ENCODE results near the gene AFF2.

Gene AFF2

DNA sequence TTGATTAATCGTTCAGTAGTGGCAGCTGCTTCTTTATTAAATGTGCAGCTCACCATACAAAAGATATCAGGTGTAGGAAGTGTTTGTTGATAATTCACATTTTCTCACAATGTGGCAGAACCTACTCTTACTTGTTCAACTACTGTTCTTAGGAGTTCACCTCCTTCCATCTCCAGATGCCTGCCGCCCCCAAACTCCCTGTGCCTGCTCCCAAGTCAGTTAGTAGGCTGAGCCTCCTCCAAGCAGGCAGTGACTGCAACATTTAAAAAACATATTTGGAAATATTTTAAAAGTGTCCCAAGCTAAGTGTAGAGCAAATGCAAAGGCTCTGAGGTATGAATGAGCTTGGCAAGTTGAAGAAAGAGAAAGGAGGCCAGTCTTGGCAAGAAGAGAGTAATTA is 100.2 kb downstream of the AFF2 start:
- TF ChIP-seq, protein P1, sequence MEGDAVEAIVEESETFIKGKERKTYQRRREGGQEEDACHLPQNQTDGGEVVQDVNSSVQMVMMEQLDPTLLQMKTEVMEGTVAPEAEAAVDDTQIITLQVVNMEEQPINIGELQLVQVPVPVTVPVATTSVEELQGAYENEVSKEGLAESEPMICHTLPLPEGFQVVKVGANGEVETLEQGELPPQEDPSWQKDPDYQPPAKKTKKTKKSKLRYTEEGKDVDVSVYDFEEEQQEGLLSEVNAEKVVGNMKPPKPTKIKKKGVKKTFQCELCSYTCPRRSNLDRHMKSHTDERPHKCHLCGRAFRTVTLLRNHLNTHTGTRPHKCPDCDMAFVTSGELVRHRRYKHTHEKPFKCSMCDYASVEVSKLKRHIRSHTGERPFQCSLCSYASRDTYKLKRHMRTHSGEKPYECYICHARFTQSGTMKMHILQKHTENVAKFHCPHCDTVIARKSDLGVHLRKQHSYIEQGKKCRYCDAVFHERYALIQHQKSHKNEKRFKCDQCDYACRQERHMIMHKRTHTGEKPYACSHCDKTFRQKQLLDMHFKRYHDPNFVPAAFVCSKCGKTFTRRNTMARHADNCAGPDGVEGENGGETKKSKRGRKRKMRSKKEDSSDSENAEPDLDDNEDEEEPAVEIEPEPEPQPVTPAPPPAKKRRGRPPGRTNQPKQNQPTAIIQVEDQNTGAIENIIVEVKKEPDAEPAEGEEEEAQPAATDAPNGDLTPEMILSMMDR (conservative IDR thresholded peaks at IDR 0.05): no peak
- H3K27ac ChIP-seq: no peak overlapping the region

DNA sequence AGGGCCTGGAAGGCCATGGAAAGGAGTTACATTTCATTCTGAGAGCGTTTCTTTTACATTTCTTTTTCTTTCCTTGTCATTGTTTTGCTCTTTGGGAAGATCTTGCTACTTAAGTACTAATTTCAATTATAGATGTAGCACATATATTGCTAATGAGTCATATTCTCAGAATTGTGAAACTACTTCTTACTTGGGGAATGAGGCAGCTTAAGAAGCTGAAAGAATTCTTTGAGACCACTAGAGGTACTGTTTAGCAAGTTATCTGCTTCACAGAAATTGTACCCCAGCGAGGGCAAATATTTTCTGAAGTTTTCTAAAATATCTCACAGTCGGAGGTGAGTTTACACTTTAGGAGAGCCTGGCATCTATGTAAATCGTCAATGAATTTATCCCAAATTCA is 100.6 kb downstream of the AFF2 start:
- TF ChIP-seq, protein P1 (conservative IDR thresholded peaks at IDR 0.05): no peak
- H3K27ac ChIP-seq: no peak overlapping the region

DNA sequence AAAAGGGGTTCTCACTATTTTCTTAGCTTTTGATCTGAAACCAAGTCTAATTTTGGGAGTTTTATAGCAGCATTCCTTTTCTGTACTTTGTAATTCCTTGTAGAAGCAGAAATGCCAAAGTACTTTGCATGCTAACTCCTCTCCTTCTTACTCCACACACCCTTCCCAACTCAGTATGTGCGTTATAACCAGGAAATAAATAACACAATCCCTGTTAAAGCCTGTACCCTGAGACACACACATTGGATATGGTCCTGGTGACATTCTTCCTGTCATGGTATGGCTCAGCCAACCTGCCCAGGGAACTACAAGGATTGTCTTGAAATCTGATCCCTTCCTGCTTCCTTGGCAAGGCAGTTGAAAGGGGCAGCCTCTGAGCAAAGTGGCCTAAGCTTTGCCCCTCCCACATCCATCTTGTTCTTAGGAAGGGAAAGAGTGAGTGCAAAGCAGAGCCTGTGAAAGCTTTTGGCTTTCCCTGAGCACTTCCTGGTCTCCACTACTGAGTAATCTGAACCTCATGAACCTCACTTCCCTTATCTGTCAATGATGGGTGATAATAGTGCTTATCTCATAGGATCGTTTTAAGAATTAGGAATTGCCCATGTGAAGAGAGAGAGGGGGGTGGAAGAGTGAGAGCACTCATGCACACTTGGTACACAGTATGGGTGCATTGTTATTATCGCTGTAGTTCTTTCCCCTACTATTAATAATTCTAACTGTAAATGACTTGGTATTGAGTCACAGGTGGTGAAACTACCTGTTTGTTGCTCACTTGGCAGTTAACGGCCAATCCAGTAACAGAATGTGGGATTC is 109.3 kb downstream of the AFF2 start:
- H3K27ac ChIP-seq: no peak overlapping the region
- TF ChIP-seq, protein P1 (conservative IDR thresholded peaks at IDR 0.05): no peak

DNA sequence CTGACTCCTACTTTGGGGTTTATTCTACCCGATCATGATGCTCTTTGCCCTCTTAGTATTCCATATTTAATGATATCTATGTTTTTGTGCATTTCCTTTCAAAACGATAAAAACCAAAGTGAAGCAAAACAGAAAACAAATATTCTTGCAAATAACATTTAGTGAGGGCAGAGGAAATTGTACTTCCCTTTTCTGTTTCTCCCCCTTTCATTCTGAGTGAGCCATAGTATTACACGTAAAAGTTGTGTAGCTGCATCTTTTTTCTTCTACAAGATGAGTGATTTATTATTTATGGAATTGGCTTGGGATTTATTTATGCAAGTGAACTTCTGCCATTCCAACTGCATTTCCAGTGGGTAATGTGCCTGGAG is 109.9 kb downstream of the AFF2 start:
- TF ChIP-seq, protein P1 (conservative IDR thresholded peaks at IDR 0.05): no peak
- no peak overlapping the region for H3K27ac ChIP-seq

DNA sequence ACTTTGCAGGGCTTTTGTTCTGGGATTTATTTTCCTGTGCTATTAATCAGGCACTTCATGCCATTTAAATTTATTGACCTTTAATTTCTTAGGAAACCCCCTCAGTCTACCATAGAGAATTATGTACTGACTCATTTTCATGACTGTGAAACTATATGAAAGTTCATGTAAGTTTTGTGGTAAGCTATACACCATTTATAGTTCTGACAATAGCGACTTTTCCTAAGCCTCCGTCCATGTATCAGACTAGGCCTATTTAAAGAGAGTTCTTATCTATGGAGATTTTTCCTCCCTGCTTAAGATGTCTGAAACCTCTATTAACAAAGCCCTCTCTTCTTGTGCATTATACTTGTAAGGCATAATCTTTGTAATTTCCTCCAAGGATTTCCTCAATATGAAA is 111.6 kb downstream of the AFF2 start:
- H3K27ac ChIP-seq: no peak overlapping the region
- TF ChIP-seq, protein P1 (conservative IDR thresholded peaks at IDR 0.05): no peak

DNA sequence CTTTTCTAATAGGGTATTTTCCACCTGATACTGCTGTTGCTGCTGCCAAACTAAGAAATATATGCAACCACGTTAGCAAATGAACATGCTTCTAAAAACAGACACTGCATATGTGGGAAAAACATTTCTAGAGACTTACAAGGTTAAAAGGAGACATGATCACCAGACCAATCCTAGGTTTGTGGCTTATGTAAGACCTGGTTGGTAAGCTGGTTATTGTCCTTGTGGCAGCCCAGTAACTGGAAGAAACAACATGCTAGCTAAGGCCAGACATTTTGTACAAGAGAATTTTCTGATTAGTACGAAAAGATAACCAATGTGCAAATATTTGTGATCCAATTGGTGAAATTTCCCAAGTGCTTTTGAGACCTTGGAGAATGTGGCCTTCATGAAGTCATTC is 112.0 kb downstream of the AFF2 start:
- H3K27ac ChIP-seq: no peak overlapping the region
- TF ChIP-seq, protein P1 (conservative IDR thresholded peaks at IDR 0.05): no peak

DNA sequence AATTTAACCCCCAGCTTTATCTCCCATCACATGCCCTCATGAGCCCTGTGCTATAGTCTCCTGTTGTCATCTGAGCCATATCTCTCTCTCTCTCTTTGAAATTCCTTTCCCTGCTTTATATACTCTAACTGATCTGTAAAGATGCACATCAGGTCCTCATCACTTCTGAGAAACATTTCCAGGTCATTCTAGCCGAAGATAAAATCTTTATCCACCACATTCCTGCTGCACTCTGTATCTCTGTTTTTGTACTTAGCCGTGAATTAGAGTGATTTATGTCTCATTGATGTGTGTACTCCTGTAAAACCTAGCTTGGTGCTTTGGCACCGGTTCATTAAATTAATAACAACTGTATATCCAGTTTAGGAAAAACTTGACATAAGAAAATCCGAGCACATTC is 113.2 kb downstream of the AFF2 start:
- H3K27ac ChIP-seq: no peak overlapping the region

More for the DNA sequence above, 113.2 kb downstream of the AFF2 start:
- TF ChIP-seq, protein P1 (conservative IDR thresholded peaks at IDR 0.05): no peak
